MCF 10A (cell line): Measurements from ENCODE around the gene BARX1. TPM values are rescaled to one million over a fixed set of nuclear protein-coding genes. Genes with fewer than 3 reads are reported as not detected.
A peak's percentile ranks its signal among the peaks of the same experiment; 100 is the strongest.

Source experiments
- BruUV-seq: library from RNA; stranded (reverse); fragments of 400-500 nt; replicated peaks from 2 replicates; lab custom pipeline; 2021; lab: Mats Ljungman, UMichigan
- CTCF ChIA-PET: fragments of 300-600 bp; sonication (Branson Sonifier 250); formaldehyde crosslinking; extraction: SDS; loops from one replicate; lab custom pipeline; 2021; ENCODE audit warnings: antibody characterized with exemption, inconsistent platforms; lab: Yijun Ruan, JAX
- POLR2A ChIA-PET: fragments of 300-600, 350-650 bp; sonication (Branson Sonifier 250); formaldehyde crosslinking; extraction: SDS; loops from one replicate; lab custom pipeline; 2020; ENCODE audit warnings: antibody characterized with exemption, inconsistent platforms; lab: Yijun Ruan, JAX
- DNase-seq: peaks from one replicate; pipeline ENCODE4 v3.0.0-alpha.2; 2018; ENCODE audit not compliant: unreplicated experiment
- H3K27ac Mint-ChIP-seq: one replicate; pipeline ENCODE4 v1.8.0; 2022; ENCODE audit warnings: mild to moderate bottlenecking, low read depth, mixed read lengths; ENCODE audit not compliant: unreplicated experiment
- H3K27me3 Mint-ChIP-seq: one replicate; pipeline ENCODE4 v1.8.0; 2022; ENCODE audit warnings: mixed read lengths; ENCODE audit not compliant: insufficient read depth, unreplicated experiment
- H3K36me3 Mint-ChIP-seq: one replicate; pipeline ENCODE4 v1.8.0; 2022; ENCODE audit warnings: mild to moderate bottlenecking, moderate library complexity, mixed read lengths; ENCODE audit not compliant: insufficient read depth, unreplicated experiment
- H3K4me1 Mint-ChIP-seq: one replicate; pipeline ENCODE4 v1.8.0; 2022; ENCODE audit warnings: mixed read lengths; ENCODE audit not compliant: insufficient read depth, unreplicated experiment
- H3K4me3 Mint-ChIP-seq: one replicate; pipeline ENCODE4 v1.8.0; 2022; ENCODE audit warnings: mild to moderate bottlenecking, moderate library complexity, mixed read lengths; ENCODE audit not compliant: unreplicated experiment
- H3K9me3 Mint-ChIP-seq: one replicate; pipeline ENCODE4 v1.8.0; 2022; ENCODE audit warnings: mixed read lengths; ENCODE audit not compliant: unreplicated experiment
- CTCF ChIP-seq: fragments of 200-600 bp; IDR thresholded peaks from one replicate; pipeline ENCODE4 v1.8.0; 2022; ENCODE audit warnings: antibody characterized with exemption, mild to moderate bottlenecking; ENCODE audit not compliant: unreplicated experiment
- intact Hi-C: fragments of 100-400 bp; cut with micrococcal nuclease; formaldehyde crosslinking; loops from 2 replicates; pipeline ENCODE4 v1.14.1; 2022
- total RNA-seq: library from RNA; stranded (reverse); gene quantifications from 2 replicates; pipeline ENCODE4 v1.2.3, GENCODE V29; 2022

The BARX1 gene
- total RNA-seq, 1 experiment from 2014 or later = 0.23 TPM

GRCh38 chr9:93979721-93980120, 24.6 kb upstream of the BARX1 start:
- Mint-ChIP-seq H3K4me1 (peaks cover 20% of the 10 kb centered on the region), H3K27ac (no peak overlapping the region), H3K27me3 (peaks cover 18% of the 10 kb centered on the region), H3K4me3 (no peak overlapping the region), H3K36me3 (peaks cover 4% of the 10 kb centered on the region), H3K9me3 (no peaks in the 10 kb centered on the region)
- CTCF ChIA-PET = interaction anchor here (0.9 to 5.7 kb wide), 4 partner anchors 16 to 414 kb away, joined by 3 to 47 read pairs (median 4); no protein-coding TSS in a partner anchor
- POLR2A ChIA-PET = no interaction called here
- BruUV-seq = no TSS peak
- intact Hi-C loops = no loop called here
- DNase-seq = no peak
- no peak for TF ChIP-seq CTCF

GRCh38 chr9:93978551-93978950, 23.4 kb upstream of the BARX1 start:
- intact Hi-C loops = no loop called here
- TF ChIP-seq CTCF = no peak
- H3K4me3 Mint-ChIP-seq = no peak overlapping the region
- H3K9me3 Mint-ChIP-seq = no peaks in the 10 kb centered on the region
- POLR2A ChIA-PET = no interaction called here
- CTCF ChIA-PET = interaction anchor here (0.6 to 5.7 kb wide), 7 partner anchors 15 to 413 kb away, joined by 3 to 47 read pairs (median 4); no protein-coding TSS in a partner anchor
- DNase-seq = peak; percentile 39
- H3K27ac Mint-ChIP-seq = no peak overlapping the region
- no TSS peak for BruUV-seq
- H3K27me3 Mint-ChIP-seq = peaks cover 18% of the 10 kb centered on the region
- peaks cover 20% of the 10 kb centered on the region for H3K4me1 Mint-ChIP-seq
- H3K36me3 Mint-ChIP-seq = peaks cover 4% of the 10 kb centered on the region

- Mint-ChIP-seq H3K4me1 (peaks cover 20% of the 10 kb centered on the region), H3K36me3 (peaks cover 4% of the 10 kb centered on the region), H3K27me3 (peaks cover 10% of the 10 kb centered on the region), H3K4me3 (no peak overlapping the region), H3K9me3 (peaks cover 11% of the 10 kb centered on the region), H3K27ac (no peak overlapping the region)
- TF ChIP-seq CTCF = no peak
- CTCF ChIA-PET = interaction anchor here (0.6 to 5.7 kb wide), 7 partner anchors 11 to 295 kb away, joined by 3 to 47 read pairs (median 6); no protein-coding TSS in a partner anchor
- intact Hi-C loops = no loop called here
- BruUV-seq = no TSS peak
- peak; percentile 18 for DNase-seq
- POLR2A ChIA-PET = no interaction called here
These were observed 21.8 kb upstream of the BARX1 start for GRCh38 chr9:93976973-93977372.

GRCh38 chr9:93976081-93976480, 20.9 kb upstream of the BARX1 start:
- Mint-ChIP-seq H3K36me3 (peaks cover 4% of the 10 kb centered on the region), H3K27ac (no peak overlapping the region), H3K4me1 (peaks cover 20% of the 10 kb centered on the region), H3K27me3 (peaks cover 1% of the 10 kb centered on the region), H3K9me3 (peaks cover 11% of the 10 kb centered on the region), H3K4me3 (no peak overlapping the region)
- BruUV-seq = no TSS peak
- POLR2A ChIA-PET = no interaction called here
- CTCF ChIA-PET = interaction anchor here (0.6 to 5.7 kb wide), 6 partner anchors 10 to 294 kb away, joined by 3 to 47 read pairs (median 6); no protein-coding TSS in a partner anchor
- no peak for DNase-seq
- TF ChIP-seq CTCF = no peak
- intact Hi-C loops = no loop called here
